Keratinocyte (primary cell): Measurements from ENCODE around the gene EPOP. TPM values are rescaled to one million over a fixed set of nuclear protein-coding genes. Genes with fewer than 3 reads are reported as not detected.

Experiments used
- DNase-seq: peaks from one replicate; pipeline ENCODE4 v3.0.0-alpha.2; 2011; ENCODE audit warnings: low read depth, missing footprints, low spot score
- FAIRE-seq: peaks from 2 replicates; lab custom pipeline; 2011; peaks lifted over from hg19 to GRCh38; lab: Jason Lieb, UNC
- H2AFZ ChIP-seq: 2 replicates; pipeline ENCODE4 v1.6.0; 2012; ENCODE audit warnings: low read length, control low read depth, inconsistent platforms; ENCODE audit not compliant: control insufficient read depth
- H3K27ac ChIP-seq: 2 replicates; pipeline ENCODE4 v1.5.1; 2011; ENCODE audit warnings: low read length; ENCODE audit not compliant: control insufficient read depth, insufficient read depth
- H3K27me3 ChIP-seq: 3 replicates; pipeline ENCODE4 v1.6.0; 2011; ENCODE audit warnings: low read length; ENCODE audit not compliant: control insufficient read depth, insufficient read depth; ENCODE audit errors: extremely low read depth
- H3K36me3 ChIP-seq, 2 experiments: 2 replicates in 1 of 2; 3 replicates in 1 of 2; pipeline ENCODE4 v1.5.1; 2011; ENCODE audit warnings: low read length in 2 of 2, mild to moderate bottlenecking in 1 of 2; ENCODE audit not compliant: control insufficient read depth in 2 of 2, insufficient read depth in 2 of 2; ENCODE audit errors: extremely low read depth in 1 of 2
- H3K4me1 ChIP-seq: 3 replicates; pipeline ENCODE4 v1.5.1; 2011; ENCODE audit warnings: low read length; ENCODE audit not compliant: control insufficient read depth, insufficient read depth; ENCODE audit errors: extremely low read depth
- H3K4me2 ChIP-seq: 3 replicates; pipeline ENCODE4 v1.6.0; 2011; ENCODE audit warnings: low read depth, low read length; ENCODE audit not compliant: control insufficient read depth, insufficient read depth; ENCODE audit errors: extremely low read depth
- H3K4me3 ChIP-seq, 3 experiments: fragments of 200-600 bp in 1 of 3; sonication (generic) in 1 of 3; 2 replicates in 2 of 3; 3 replicates in 1 of 3; pipeline ENCODE4 v1.5.1; 2011 to 2016; ENCODE audit warnings: low read length in 3 of 3, mild to moderate bottlenecking in 3 of 3, control low read depth in 2 of 3, inconsistent platforms in 1 of 3, low read depth in 1 of 3, mixed read lengths in 1 of 3, mixed run types in 1 of 3, moderate library complexity in 1 of 3; ENCODE audit not compliant: control insufficient read depth in 2 of 3, insufficient read depth in 2 of 3; ENCODE audit errors: extremely low read depth in 1 of 3
- H3K79me2 ChIP-seq: 2 replicates; pipeline ENCODE4 v1.6.0; 2012; ENCODE audit warnings: low read length; ENCODE audit not compliant: control insufficient read depth, insufficient read depth
- H3K9ac ChIP-seq: 3 replicates; pipeline ENCODE4 v1.6.0; 2011; ENCODE audit warnings: low read length; ENCODE audit not compliant: control insufficient read depth, insufficient read depth; ENCODE audit errors: extremely low read depth
- H3K9me1 ChIP-seq: 3 replicates; pipeline ENCODE4 v1.6.0; 2011; ENCODE audit warnings: low read length; ENCODE audit not compliant: control insufficient read depth, insufficient read depth; ENCODE audit errors: extremely low read depth
- H3K9me3 ChIP-seq: 2 replicates; pipeline ENCODE4 v1.5.1; 2012; ENCODE audit warnings: low read depth, low read length; ENCODE audit not compliant: control insufficient read depth
- H4K20me1 ChIP-seq: 3 replicates; pipeline ENCODE4 v1.6.0; 2011; ENCODE audit warnings: low read length; ENCODE audit not compliant: control insufficient read depth, insufficient read depth; ENCODE audit errors: extremely low read depth
- CTCF ChIP-seq, 3 experiments: IDR thresholded peaks in 1 of 3; conservative IDR thresholded peaks in 1 of 3; optimal IDR thresholded peaks in 1 of 3; 2 replicates in 2 of 3; 3 replicates in 1 of 3; pipeline versions ENCODE3 to v1.5.1; 2011; ENCODE audit warnings: low read length in 3 of 3, mild to moderate bottlenecking in 3 of 3, moderate library complexity in 2 of 3, control low read depth in 1 of 3, inconsistent platforms in 1 of 3; ENCODE audit not compliant: insufficient read depth in 2 of 3; ENCODE audit errors: extremely low read depth in 1 of 3
- EZH2 ChIP-seq: IDR thresholded peaks from one replicate; pipeline ENCODE4 v1.6.1; 2012; ENCODE audit warnings: inconsistent platforms, mild to moderate bottlenecking, low read length, moderate library complexity
- dilution Hi-C: fragments of 300-500 bp; cut with MboI; formaldehyde crosslinking; loops from one replicate; pipeline ENCODE4 v1.7.0; 2020; ENCODE audit warnings: low sequenced_read_pairs; ENCODE audit not compliant: extremely low pct_ligation_motif_present
- polyA plus RNA-seq, 5 experiments: library from polyadenylated mRNA; depleted of rRNA in 3 of 5; stranded (reverse) in 3 of 5; stranded (forward) in 1 of 5; unstranded in 1 of 5; fragments of >200 nt; gene quantifications; 1 replicate in 1 of 5; 2 replicates in 3 of 5; 3 replicates in 1 of 5; pipeline versions ENCODE4 v1.2.1 to v1.2.3, GENCODE V29; 2011 to 2012; ENCODE audit warnings: missing spikeins in 2 of 5, low read depth in 1 of 5, low replicate concordance in 1 of 5

The EPOP gene
- polyA plus RNA-seq, 1 donor (not counting 4 experiments of a cell fraction or from before 2014, with no cell fraction given): 3.2 TPM

- Histone ChIP-seq H3K79me2 (no peaks in the 10 kb centered on the region), H4K20me1 (no peaks in the 10 kb centered on the region), H3K27me3 (no peaks in the 10 kb centered on the region), H2AFZ (no peak overlapping the region), H3K36me3 (peaks cover 18 to 27% of the 10 kb centered on the region in 2 experiments), H3K9me1 (no peaks in the 10 kb centered on the region), H3K4me1 (peaks cover 6% of the 10 kb centered on the region), H3K27ac (no peak overlapping the region), H3K4me2 (no peak overlapping the region), H3K9ac (no peak overlapping the region), H3K4me3 (no peak overlapping the region), H3K9me3 (no peaks in the 10 kb centered on the region)
- DNase-seq (no peak), FAIRE-seq (no peak)
- TF ChIP-seq CTCF (optimal IDR thresholded peaks at IDR 0.05 in 1 of 3, IDR thresholded peaks at IDR 0.05 in 1 of 3, conservative IDR thresholded peaks at IDR 0.05 in 1 of 3; ENCODE audit: extremely low read depth in 1 of 3, insufficient read depth in 2 of 3, low read length in 3 of 3) (no peak), EZH2 (no peak)
- dilution Hi-C loops: no loop called here
These were observed 35.8 kb upstream of the EPOP start for GRCh38 chr17:38710604-38710962.

- TF ChIP-seq CTCF (optimal IDR thresholded peaks at IDR 0.05 in 1 of 3, IDR thresholded peaks at IDR 0.05 in 1 of 3, conservative IDR thresholded peaks at IDR 0.05 in 1 of 3; ENCODE audit: extremely low read depth in 1 of 3, insufficient read depth in 2 of 3, low read length in 3 of 3) (no peak), EZH2 (no peak)
- DNase-seq (no peak), FAIRE-seq (no peak)
- Histone ChIP-seq H3K4me2 (no peak overlapping the region), H3K36me3 (peaks cover 18 to 27% of the 10 kb centered on the region in 2 experiments), H3K9me3 (no peaks in the 10 kb centered on the region), H3K9ac (no peak overlapping the region), H3K4me1 (peaks cover 6% of the 10 kb centered on the region), H3K4me3 (no peak overlapping the region), H3K9me1 (no peaks in the 10 kb centered on the region), H3K79me2 (no peaks in the 10 kb centered on the region), H3K27ac (no peak overlapping the region), H3K27me3 (no peaks in the 10 kb centered on the region), H4K20me1 (no peaks in the 10 kb centered on the region), H2AFZ (no peak overlapping the region)
- dilution Hi-C loops: no loop called here
These were observed 35.3 kb upstream of the EPOP start for GRCh38 chr17:38709864-38710603.
